TTC549 (cell line): Measurements from ENCODE around the gene PDZRN3.

Experiments
- FAIRE-seq: peaks from 2 replicates; lab custom pipeline; 2012; peaks lifted over from hg19 to GRCh38; lab: Jason Lieb, UNC

Gene PDZRN3

DNA sequence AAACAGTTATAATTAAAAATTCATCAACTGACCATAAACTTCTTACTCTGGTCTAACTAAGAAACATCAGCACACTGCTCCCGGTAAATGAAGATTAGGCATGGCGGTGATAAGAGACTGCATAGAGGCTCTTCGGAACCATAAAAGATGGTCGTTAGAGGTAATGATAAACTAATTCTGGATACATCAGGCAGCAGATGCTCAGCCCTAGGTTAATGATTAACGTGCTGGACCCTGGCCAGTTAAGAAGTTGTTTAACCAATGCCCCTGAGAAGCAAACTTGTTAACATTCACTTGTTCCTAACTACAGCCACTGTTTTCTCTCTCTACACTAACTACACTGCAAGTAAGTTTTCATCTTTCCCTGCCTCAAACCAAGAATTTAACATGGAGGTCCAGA is 111.5 kb downstream of the PDZRN3 start:
- no peak for FAIRE-seq

DNA sequence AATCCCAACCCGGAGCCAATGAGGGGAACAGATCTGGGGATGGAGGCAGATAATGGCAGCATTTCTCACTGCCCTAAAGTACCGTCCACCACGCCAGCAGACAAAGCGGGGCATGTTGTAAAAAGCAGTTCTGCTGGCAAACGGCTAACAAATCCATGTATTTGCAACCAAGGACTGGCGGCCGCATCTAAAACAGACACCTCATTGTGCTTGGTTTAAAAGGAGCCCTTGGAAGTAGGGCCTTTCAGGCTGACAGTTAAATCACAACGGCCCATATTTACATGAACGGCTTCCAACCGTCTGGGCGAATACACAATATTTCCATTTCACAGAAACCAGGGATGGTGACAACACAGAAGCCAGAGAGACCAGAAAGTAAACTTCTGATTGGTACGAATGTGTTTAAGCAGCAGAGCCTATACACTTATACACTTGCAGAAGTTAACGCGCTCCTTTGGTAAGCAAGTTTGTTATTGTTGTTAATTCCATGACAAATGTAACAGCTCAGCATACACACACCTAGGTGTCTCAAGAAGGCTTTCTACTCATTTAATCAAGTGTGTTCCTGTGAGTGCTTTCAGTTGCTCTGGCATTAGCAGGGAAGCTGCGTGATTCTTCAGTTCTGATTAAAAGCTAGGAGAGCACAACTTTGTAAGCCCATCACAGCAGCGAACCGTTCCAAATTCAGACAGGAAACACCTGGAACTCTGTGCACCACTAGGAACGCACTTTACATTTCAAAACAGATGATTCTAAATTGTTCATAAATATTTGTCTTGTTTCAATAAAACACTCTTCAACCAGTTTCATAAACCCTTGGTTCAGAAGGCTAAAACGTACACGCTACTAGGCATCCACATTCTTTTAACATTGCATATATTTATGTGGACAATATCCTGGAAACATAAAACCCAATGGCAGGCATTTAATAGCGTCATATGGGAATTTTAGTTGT is 112.9 kb downstream of the PDZRN3 start:
- FAIRE-seq, result no peak

DNA sequence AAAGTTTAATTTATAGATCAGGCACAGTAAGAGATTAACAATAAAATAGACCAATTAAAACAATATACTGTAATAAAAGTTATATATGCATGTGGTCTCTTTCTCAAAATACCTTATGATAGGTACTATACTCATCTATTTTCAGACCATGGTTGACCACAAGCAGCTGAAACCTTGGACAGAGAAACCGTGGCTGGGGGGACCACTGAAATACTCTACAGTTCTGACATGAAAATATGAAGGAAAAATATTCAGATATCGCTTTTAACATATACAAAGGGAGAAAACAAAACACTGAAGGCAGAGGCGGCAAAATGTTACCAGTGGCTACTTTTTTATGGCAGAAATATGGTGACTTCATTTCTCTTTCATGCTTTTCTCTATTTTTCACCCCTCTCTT is 114.0 kb downstream of the PDZRN3 start:
- no peak for FAIRE-seq

- FAIRE-seq, result no peak
Observed at GRCh38 chr3:73510334-73510733, 114.4 kb downstream of the PDZRN3 start.

- FAIRE-seq, result no peak
Observed at GRCh38 chr3:73509816-73510215, 114.9 kb downstream of the PDZRN3 start.

DNA sequence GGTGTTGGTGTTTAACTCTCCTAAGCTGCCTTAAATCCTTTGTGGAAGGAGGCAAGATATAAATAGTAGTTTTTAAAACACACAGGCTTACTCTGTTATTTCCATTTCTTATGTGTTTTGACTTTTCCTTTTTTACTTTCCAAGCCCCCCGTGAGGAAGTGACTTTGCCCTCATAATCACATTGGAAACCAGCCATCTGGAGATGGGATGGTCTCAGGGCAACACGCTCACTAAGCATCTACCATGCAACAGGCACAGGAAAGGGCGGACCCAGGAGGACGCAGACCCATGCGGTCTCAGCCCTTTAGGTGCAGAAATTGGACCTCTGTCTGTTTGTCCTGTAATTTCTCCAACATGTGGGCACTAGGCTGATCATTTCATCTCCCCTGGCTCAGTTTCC is 115.7 kb downstream of the PDZRN3 start:
- no peak for FAIRE-seq

- no peak for FAIRE-seq
Observed at GRCh38 chr3:73508330-73508954, 116.3 kb downstream of the PDZRN3 start.

DNA sequence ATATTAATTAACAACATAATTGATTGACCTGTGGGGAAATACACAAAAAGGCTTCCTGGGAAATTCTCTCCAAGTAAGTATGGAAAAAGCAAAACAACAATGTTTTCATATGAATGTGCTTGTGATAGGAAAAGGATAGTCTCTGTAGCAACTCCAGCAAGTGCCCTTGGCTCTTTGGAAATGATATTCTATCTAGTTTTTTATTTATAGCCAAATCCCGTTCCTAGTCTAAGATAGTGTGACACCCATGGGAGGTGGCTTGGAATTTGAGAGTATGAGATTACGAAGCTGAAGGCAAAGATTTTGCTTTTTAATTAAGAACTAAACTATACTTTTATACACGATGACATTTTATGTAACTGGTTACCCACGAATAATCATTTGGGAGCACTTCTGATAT is 119.9 kb downstream of the PDZRN3 start:
- no peak for FAIRE-seq

GRCh38 chr3:73504239-73504638 is 120.5 kb downstream of the PDZRN3 start:
- FAIRE-seq, result no peak

DNA sequence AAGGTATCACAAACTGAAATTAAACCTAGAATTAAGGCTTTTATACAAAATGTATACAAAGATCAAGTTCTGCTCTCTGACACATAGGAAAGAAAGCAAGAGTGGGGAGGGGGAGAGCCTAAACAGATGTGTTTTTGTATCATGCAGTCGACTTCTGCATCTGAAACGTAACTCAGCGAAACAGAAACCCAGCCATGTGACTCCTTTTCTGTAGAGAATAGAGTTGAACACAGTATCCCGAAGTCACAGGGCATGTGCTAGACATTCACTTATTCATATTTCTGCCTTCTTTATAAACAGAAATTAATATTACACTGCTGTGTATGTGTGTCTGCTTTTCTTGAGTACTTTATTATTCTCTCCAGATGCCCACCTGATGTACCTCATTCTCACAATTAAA is 121.0 kb downstream of the PDZRN3 start:
- FAIRE-seq, result no peak

GRCh38 chr3:73502609-73503583 is 121.8 kb downstream of the PDZRN3 start:
- FAIRE-seq, result no peak

GRCh38 chr3:73500321-73500720 is 124.4 kb downstream of the PDZRN3 start:
- no peak for FAIRE-seq

DNA sequence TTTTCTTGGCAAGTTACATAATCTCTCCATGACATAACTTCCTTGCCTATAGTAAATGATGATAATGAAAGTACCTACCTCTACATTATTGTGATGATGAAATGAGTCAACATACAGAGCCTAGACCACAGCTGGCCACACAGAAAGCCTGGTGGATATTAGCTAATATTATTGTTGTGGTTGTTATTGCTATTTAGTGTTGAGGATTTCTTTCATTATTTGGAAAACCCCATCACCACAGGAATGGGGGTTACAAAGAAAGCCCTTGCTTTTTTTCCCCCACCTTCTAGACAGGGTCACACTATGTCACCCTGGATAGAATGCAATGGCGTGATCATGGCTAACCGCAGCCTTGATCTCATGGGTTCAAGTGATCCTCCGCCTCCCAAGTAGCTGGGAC is 125.0 kb downstream of the PDZRN3 start:
- no peak for FAIRE-seq

- no peak for FAIRE-seq
Observed at GRCh38 chr3:73498764-73499622, 125.7 kb downstream of the PDZRN3 start.

DNA sequence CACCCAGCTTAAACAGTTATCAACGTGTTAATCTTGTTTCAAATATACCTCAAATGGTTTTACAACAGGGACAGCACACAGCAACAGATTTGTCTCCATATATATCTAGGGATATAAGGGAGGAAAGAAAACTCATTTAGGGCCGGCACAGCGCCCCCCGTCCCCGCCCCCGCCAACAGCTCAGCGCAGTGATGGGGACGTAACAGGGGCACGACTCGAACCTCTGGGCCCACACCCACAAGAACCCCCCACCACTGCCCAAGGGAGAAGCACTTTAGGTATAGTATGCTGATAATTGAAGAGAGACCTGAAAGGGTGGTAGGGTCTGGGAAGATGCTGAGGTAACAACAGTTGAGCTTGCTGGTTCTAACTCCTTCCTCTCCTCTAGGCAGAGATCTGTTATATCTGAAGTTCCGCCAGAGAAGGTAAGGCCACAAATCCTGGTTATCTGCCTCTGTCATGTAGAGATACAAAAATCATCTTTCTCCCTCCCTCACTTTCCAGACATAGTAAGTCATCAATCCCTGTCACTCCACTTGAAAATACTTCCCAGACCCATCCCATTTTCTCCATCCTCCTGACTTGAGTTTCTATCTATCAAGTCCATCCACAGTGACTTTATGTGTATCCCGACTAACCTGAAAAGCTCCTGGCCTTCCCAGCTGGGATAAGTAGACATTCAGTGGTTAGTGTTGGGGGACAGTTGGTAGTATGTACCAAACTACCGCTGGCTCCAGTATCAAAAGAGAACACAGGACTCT is 126.9 kb downstream of the PDZRN3 start:
- no peak for FAIRE-seq

DNA sequence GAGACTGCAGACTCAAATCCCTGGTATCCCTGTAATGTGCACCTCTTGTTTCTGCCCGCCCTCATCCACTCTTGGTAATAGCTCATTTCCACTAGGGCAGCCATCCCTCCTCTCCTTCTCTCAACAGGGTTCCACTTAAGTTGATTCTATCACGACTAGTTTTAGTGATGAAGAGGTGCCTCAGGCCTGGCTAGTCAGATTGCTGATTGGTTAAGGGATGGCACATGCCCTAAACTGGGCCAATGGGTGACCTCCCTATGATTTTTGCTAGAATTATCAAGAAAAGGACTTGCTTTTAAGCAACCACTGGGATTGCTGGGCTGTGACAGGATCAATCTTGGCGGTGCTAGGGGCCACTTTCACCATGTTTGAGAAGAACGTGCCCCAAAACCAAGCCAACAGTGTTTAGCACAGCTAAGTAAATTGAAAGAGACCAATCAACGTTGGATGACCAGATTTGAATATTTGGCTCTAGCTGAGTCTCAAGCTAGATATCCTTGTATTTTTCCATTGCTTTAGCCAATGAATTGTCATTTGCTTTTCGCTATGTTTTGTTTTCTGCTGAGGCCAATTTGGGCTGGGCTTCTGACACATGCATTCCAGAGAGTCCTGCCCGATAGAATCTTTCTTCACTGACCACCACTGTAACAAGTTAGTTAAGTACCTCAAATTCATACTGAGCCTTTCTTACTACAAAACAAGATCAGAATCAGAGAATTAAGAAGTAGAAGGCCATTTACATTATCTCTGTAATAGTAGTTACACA is 131.0 kb downstream of the PDZRN3 start:
- FAIRE-seq, result no peak

- no peak for FAIRE-seq
Observed at GRCh38 chr3:73492186-73492585, 132.6 kb downstream of the PDZRN3 start.

GRCh38 chr3:73491287-73491662 is 133.5 kb downstream of the PDZRN3 start:
- no peak for FAIRE-seq

- FAIRE-seq, result no peak
Observed at GRCh38 chr3:73490453-73491286, 134.1 kb downstream of the PDZRN3 start.
